Gastroesophageal sphincter (tissue), 3 donors: ENCODE measurements around the gene HNRNPA0.

Source experiments
- CTCF ChIP-seq, 4 experiments: fragments of 200-600 bp in 2 of 4; fragments of 450-650 bp in 2 of 4; sonication (generic) in 1 of 4; IDR thresholded peaks; one replicate each; pipeline ENCODE4 v1.5.1; 2017 to 2019; ENCODE audit warnings: antibody characterized with exemption in 4 of 4, mild to moderate bottlenecking in 2 of 4, moderate library complexity in 2 of 4
- EP300 ChIP-seq: sonication (generic); formaldehyde crosslinking; IDR thresholded peaks from one replicate; pipeline ENCODE4 v1.6.1; 2017; ENCODE audit warnings: antibody characterized with exemption, mild to moderate bottlenecking
- POLR2A ChIP-seq, 2 donors: fragments of 450-650 bp; IDR thresholded peaks; one replicate each; pipeline ENCODE4 v1.6.1; 2017; ENCODE audit warnings: antibody characterized with exemption in 2 of 2, mild to moderate bottlenecking in 2 of 2, moderate library complexity in 1 of 2
- POLR2AphosphoS5 ChIP-seq: sonication (generic); formaldehyde crosslinking; IDR thresholded peaks from one replicate; pipeline ENCODE4 v1.6.1; 2017; ENCODE audit warnings: antibody characterized with exemption

- TF ChIP-seq POLR2A (IDR thresholded peaks at IDR 0.05) (no peak), EP300 (no peak), CTCF (IDR thresholded peaks at IDR 0.05) (no peak), POLR2AphosphoS5 (no peak)
These were observed 44.1 kb downstream of the HNRNPA0 start for GRCh38 chr5:137710086-137710485.
